NCI-H1105 treated with DMSO at 0.1 percent for 48 hours (cell line): ENCODE measurements around the gene VAMP2.

Source experiments
- DNase-seq: peaks from one replicate; lab custom pipeline; 2025; lab: John Stamatoyannopoulos, UW

The VAMP2 gene

GRCh38 chr17:8162233-8162996 lies at the start of gene VAMP2:
TSS of gene VAMP2 (minus strand) at chr17:8162948. CDS start at chr17:8162879, 69 bp downstream.
- peak; percentile 69 for DNase-seq

GRCh38 chr17:8210761-8211458 lies 48.2 kb upstream of the VAMP2 start:
- no peak for DNase-seq

- peak; percentile 96 for DNase-seq
These were observed 47.4 kb upstream of the VAMP2 start, which contains the start of gene AURKB for GRCh38 chr17:8209907-8210760. TSS of gene AURKB (minus strand) at chr17:8210575. CDS start at chr17:8210224, 351 bp downstream.

- DNase-seq: no peak
These were observed 43.8 kb upstream of the VAMP2 start for GRCh38 chr17:8206536-8206935.

DNA sequence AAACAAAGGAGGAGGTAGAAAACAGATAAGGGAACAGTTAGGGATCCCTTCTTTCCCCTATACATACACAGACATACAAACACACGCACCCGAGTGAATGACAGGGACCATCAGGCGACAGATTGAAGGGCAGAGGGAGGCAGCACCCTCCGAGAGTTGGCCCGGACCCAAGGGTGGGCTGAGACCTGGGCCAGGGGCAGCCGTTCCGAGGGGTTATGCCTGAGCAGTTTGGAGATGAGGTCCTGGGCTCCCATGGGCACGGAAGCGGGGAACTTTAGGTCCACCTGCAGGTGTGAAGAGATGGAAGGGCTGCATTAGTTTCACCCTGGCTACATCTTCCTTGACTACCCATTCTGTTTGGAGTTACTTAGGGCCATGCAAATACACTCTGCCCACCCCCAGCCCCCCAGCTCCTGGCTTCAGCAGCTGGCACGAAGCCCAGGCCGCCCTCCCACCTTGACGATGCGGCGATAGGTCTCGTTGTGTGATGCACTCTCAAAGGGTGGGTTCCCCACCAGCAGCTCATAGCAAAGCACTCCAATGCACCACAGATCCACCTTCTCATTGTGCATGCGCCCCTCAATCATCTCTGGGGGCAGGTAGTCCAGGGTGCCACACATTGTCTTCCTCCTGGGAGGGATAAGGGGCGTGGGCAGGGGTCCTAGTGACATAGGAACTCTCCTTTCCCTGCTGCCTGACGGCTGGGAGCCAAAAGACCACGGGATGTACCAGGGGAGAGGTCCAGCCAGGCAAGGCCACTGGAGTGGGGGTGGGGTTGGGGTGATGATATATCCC lies 42.2 kb upstream of the VAMP2 start:
- DNase-seq: no peak

DNA sequence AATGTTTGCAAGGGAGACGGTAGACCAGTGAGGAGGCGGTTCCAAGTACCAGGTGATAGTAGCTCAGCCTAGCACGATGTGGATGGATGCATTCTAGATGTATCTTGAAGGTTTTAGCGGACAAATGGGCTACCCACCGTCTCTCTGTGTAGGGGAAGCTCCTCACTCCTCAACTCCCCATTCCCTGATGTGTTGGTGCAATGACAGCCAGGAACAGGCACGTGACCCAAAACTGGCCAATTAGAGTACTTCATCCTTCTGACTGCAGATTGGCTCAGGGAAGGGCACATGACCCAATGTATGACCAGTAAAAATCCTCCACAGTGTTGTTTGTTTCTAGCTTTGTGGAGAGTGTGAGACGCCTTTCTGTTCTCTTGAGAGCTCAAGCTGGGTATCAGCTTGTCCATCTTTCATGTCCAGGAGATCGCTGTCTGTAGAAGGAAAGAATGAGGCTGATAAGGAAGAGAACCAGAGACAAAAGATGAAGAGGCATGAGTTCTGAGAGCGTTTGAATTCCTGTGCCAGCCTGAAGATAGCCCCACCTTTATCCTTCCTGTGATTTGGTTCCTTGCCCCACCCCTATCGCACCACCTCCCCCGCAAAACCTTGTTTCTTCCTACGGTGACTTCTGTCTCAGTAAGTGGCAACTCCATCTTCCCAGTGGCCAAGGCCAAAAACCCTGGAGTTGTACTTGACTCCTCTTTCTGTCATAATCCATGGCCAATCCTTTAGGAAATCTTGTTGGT lies 29.5 kb upstream of the VAMP2 start:
- DNase-seq: peak; percentile 98

GRCh38 chr17:8190506-8190905 lies 27.8 kb upstream of the VAMP2 start:
- no peak for DNase-seq

GRCh38 chr17:8189711-8190477 lies 27.1 kb upstream of the VAMP2 start, which contains the start of gene BORCS6:
TSS of gene BORCS6 (minus strand) at chr17:8190180. CDS start at chr17:8190140, 40 bp downstream.
- peak; percentile 99 for DNase-seq

GRCh38 chr17:8189041-8189710 lies 26.4 kb upstream of the VAMP2 start:
- no peak for DNase-seq

- no peak for DNase-seq
These were observed 25.6 kb upstream of the VAMP2 start for GRCh38 chr17:8188263-8188839.

- DNase-seq: peak; percentile 99
These were observed 24.9 kb upstream of the VAMP2 start for GRCh38 chr17:8187517-8188262.

DNA sequence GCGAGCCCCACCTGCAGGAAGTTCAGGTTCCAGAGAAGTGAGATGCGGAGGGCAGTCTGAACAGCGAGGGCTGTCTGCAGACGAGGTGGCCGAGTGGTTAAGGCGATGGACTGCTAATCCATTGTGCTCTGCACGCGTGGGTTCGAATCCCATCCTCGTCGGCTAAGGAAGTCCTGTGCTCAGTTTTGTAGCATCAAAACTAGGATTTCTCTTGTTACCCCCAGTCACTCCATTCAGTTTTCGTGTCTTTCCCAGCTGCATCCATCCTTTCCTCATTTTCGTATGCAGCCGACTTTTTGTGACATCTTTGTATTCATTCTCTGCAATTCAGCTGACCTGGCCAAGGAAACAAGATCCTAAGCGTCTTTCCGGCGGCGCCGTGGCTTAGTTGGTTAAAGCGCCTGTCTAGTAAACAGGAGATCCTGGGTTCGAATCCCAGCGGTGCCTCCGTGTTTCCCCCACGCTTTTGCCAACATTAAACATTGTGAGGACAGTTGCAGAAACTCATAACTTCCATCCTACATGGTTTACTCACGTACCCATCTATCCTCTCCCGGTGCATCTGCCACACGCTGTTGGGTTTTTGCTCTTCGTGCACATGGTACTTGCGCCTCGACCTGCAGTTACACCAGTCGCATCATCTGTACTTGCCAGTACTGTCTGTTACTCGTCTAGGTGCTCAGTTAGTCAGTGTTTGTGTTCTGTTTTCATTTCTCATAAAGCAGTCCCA lies 24.2 kb upstream of the VAMP2 start:
- DNase-seq: peak; percentile 96

DNA sequence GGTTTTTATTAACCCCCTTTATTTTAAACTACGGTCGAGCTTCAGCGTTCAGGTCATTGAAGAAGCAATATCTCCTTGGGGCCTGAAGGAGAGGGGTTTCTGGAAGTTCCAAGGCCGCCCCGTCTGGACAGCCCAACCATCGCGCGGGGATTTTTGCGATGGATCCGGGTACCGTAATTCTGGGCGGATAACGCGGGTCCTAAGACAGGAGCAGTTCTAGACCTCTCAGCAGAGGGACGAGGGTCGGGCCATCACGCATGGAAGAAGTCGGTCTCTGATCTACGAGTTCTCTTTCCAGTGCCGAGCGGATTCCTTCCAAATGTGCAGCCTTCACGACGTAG lies 23.7 kb upstream of the VAMP2 start:
- no peak for DNase-seq

DNA sequence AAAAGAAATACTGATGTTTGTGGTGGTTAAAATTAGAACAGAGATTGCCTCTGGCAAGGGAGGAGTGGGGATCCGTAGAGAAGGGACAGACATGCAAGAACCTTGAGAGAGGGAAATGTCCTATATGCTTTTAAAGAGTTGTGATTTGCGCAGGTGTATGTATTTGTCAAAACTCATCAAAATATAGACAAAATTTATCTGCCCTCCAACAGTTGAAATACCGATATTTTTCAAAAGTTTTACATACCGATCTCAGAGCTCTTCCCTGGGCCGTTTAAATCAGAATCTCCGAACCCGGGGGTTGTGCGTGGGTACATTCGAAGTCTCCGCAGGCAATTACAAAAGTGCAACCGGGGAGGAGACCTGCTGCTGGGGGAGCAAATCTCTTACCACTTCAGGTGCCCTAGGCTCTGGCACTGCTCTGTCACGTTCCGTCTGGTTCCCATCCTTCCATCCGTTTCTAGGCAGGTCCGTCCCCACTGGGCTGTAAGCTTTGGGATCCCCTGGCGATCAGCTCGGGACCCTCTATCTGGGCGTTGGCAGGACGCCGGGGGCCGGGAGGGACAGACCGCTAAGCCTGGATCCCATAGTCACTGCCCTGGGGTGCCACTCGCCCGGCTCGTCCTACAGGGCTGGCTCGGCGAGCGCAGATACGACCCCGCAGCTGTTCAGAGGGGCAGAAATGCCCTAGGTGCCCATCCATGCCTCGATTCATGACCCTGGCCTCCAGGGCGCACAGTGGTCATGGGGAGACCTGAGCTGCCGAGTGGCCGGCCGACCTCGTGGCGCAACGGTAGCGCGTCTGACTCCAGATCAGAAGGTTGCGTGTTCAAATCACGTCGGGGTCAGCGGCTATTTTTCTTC lies 23.1 kb upstream of the VAMP2 start:
- peak; percentile 85 for DNase-seq

DNA sequence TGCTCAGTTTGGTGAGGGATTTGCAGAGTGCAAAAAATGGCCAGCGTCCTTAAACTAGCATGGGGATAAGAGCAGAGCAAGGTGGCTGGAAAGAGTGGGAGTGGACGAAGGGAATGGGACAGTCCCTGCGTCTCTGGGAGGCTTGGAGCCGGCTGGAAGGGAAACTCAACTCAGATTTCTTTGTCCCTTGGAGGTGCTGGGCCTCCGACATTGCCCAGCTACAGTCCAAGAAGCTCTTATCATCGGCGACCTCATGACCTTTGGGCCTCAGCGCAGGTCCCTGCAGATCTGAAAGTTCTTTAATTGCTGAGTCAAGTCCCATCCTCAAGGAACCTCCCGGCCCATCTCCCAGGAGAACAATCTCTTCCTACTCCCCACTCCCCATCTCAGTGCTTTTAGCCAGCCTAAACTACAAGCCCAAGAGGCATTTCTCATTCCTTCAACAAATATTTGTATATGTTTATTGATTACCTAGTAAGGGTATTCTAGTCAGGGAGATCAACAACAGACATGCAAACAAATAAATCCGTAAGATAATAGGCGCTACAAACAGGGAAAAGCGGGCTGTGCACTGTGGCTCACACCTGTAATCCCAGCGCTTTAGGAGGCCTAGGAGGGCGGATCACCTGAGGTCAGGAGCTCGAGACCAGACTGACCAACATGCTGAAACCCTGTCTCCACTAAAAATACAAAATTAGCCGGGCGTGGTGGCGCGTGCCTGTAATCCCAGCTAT lies 14.4 kb upstream of the VAMP2 start:
- DNase-seq: no peak
